Stimulated activated CD4-positive, alpha-beta T cell treated with anti-CD3 and anti-CD28 coated beads, Interleukin-2, amount 100 ng/mL, for 24 hours (primary cell): ENCODE data around the gene BSG.
"Not testable (repeated sequence)": the region's sequence is repeated elsewhere in the genome, so short reads cannot be mapped to it uniquely, and the experiment has no call there.

Experiments
- DNase-seq, 2 donors: peaks; one replicate each; pipeline ENCODE4 v3.0.0-alpha.2; 2020

The BSG gene

GRCh38 chr19:588741-589692, 16.6 kb downstream of the BSG start:
- DNase-seq = no peak

GRCh38 chr19:589693-590395, 17.4 kb downstream of the BSG start, which contains the start of gene HCN2:
Gene HCN2 (plus strand): TSS chr19:589881. CDS start chr19:589946, 65 bp downstream.
- no peak for DNase-seq

GRCh38 chr19:590396-590745, 18.0 kb downstream of the BSG start:
- peak in 1 of 2 donors; percentile 37 for DNase-seq

- no peak for DNase-seq
Measured at GRCh38 chr19:590750-591098, 18.3 kb downstream of the BSG start.

DNA sequence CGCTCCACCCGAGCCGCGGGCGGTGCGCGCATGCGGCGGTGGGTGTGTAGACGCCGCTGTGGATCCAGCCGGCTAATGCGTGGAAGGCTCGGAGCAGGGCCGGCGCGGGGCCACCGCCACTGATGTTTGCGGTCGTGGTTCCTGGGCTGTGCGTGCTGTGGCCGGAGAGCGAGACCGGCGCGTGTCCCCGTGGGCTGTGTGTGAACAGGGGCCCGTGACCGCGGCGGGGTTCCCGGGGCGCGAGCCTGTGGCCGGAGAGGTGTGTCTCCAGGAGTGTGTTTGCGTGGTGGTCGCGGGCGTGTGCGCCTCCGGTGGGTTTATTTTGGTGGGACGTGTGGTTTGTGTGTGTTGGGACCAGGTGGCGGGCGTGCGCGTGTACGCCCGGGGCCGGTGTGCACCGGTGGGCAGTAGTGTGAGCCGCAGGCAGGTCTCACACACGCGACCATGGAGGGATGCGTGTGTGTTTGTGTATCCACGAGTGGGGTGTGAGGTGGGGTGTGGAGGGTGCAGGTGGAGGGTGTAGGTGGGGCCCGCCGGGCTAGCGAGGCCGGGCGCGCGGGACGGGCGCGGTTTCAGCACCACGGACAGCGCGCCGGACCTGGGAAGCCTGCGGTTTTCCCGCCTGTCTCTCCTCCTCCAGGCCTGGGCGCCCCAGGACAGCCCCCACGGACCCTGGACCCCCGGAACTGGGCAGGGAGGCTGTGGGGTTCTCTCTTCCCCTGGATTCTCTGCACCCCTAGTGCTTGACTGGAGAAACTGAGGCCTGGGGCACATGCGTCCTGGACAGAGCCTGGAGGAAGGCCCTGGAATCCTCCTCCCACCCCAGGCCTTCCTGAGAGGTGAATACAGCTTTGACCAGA, 18.9 kb downstream of the BSG start:
- no peak for DNase-seq

DNA sequence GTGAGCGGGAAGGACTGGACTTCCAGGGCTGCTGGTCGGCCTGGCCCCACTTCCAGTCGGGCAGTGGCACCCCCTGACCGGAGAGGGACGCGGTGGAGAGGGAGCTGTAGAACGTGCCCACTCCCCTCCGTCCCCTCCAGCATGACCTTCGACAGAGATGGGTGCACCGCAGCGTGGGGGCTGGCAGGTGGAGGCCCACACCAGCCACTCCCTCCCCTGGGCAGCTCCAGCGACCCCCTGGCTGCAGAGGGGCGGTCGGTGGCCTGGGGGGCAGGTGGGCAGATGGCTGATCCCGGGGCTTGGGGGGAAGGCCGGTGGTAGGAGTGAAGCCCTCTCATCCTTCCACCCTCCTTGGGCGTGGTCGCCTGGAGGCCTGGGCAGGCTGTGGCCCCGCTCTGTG, 19.7 kb downstream of the BSG start:
- no peak for DNase-seq

GRCh38 chr19:593055-593454, 20.7 kb downstream of the BSG start:
- DNase-seq = no peak

DNA sequence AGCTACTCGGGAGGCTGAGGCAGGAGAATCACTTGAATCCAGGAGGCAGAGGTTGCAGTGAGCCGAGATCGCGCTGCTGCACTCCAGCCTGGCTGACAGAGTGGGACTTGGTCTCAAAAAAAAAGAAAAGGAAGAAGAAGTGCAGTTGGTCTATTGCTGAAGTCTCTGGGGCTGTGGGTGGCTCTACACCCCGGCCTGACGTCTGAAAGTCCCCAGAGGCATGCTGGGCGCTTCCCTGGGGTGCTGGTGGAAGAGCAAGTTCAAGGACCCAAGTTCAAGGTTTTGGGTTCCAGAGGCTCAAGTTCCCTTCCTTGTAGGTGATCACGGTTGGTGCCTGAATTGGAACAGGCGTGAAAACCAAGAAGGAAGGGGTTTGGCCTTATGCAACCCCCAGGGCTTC, 21.1 kb downstream of the BSG start:
- DNase-seq = no peak

DNA sequence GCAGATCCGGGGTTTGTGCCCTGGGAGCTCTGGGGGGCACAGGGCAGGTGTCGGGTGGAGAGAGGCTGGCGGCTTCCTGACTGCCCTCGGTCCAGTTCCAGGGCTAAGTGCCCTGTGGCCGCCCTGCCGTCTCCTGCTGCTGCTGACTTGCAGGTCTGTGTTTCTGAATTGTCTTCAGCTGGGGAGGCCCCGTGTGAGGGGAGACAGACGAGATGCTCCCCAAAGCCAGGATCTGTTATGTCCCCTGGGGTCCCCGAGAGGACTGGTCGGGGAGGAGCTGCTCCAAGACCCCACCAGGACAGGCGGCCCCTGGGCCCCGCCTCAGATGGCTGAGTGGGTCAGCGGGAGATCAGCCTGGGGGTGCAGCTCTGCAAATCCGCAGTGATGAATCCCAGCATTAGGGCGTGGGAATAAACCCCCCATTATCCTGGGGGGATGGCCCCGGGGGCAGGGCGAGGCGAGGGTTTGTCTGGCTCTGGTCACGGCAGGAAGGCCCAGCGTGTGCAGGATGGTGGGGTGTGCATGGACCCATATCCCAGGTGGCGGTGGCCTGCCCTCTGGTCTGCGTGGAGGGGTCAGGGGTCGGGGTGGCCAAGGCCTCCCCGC, 22.0 kb downstream of the BSG start:
- DNase-seq = no peak

DNA sequence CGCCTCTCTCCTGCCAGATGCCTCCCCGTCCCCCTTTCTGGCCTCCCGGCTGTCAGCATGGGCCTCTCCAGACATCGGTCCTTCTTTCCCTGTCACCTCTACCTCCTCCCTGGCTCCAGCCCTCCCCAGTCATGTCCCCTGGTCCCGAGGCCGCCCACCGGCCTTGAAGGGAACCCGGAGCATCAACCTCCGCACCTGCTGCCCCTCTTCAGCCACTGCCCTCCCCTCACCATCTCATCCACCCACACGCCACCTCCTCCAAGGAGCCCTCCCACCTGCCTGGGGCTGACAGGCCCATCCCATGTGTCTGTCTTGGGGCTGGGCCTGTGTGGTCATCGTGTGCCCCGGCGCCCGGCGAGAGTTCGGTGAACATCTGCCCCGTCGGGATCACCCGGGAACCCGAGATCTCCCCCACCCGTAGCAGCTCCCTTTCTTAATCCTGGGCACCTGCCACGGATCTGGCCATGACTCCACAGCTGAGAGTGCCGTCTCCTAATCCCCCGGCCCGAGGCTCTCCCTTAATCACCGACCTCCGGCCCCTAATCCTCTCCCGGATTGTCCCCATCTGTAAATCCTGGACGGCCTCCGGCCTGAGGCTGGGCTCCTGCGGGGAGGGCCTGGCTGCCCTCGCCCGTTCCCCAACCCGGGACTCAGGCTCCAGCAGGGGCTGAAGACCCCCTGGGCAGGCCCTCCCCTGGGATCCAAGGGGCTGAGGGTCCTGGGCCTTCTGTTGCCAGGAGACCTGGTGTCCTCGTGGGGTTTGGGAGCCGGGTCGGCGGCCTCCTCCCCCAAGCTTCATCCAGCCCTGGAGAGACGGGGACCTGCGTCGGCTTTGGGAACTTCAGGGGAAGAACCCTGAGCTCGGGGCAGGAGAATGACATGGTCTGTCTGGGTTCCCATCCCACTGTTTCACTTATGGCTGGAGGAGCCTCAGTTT, 23.2 kb downstream of the BSG start:
- DNase-seq = no peak

- DNase-seq = no peak
Measured at GRCh38 chr19:596263-596655, 23.9 kb downstream of the BSG start.

DNA sequence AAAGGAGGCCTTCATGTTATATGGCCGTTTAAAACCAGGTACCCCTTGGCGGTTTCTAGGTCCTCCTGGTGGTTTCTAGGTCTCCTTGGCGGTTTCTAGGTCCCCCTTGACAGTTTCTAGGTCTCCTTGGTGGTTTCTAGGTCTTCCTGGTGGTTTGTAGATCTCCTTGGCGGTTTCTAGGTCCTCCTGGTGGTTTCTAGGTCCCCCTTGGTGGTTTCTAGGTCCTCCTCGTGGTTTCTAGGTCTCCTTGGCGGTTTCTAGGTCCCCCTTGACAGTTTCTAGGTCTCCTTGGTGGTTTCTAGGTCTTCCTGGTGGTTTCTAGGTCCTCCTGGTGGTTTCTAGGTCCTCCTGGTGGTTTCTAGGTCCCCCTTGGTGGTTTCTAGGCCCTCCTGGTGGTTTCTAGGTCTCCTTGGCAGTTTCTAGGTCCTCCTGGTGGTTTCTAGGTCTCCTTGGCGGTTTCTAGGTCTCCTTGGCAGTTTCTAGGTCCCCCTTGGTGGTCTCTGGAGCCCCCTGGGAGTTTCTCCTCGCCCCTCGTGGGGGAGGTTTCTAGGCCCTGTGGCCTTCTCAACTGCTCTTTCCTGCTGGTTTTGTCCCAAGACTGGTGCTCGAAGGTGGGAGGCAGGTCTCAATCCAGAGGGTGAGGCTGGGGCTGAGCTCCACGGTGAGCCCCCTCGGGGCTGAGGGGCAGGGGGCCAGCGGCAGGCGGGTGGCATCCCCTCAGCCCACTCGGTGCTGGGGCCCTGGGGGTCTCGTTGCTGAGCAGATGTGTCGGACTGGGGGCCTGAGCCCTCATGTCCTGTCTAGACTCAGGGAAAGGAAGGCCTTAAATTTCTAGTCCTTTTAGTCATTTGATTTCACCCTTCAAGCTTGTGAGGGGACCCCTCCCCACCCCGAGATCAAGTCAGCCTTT, 25.3 kb downstream of the BSG start:
- DNase-seq = no peak

DNA sequence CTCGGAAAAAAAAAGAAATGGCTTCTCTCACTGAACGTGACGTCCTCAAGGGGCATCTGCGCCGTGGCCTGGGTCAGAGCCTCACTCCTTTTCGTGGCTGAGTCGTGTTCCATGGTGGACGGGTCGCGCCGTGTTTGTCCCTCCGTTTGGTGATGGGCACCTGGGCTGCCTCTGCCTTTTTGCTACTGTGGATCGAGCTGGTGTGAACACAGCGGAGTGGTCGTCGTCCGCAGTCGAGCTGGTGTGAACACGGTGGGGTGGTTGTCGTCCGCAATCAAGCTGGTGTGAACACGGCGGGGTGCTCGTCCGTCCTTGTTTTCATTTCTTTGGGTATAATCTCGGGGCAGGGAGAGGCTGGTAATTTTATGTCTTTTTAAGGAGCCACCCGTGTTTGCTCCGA, 28.9 kb downstream of the BSG start:
- DNase-seq = no peak

DNA sequence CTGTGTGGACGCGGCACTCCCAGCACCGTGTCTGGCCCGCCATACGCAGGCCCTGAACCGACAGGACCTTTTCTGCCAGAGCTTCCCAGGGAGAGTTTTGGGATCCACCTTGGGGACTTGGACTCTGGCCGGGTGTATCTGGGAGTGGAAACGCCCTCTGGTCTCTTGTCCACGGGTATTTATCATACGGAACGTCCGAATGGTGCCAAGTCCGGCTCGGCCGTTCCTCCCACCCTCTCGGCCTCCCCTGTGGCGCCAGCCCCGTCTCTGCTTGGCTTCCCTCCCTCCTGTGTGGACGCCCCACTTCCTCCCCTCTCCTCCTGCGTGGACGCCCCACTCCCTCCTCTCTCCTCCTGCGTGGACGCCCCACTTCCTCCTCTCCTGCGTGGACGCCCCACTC, 29.4 kb downstream of the BSG start:
- no peak for DNase-seq

DNA sequence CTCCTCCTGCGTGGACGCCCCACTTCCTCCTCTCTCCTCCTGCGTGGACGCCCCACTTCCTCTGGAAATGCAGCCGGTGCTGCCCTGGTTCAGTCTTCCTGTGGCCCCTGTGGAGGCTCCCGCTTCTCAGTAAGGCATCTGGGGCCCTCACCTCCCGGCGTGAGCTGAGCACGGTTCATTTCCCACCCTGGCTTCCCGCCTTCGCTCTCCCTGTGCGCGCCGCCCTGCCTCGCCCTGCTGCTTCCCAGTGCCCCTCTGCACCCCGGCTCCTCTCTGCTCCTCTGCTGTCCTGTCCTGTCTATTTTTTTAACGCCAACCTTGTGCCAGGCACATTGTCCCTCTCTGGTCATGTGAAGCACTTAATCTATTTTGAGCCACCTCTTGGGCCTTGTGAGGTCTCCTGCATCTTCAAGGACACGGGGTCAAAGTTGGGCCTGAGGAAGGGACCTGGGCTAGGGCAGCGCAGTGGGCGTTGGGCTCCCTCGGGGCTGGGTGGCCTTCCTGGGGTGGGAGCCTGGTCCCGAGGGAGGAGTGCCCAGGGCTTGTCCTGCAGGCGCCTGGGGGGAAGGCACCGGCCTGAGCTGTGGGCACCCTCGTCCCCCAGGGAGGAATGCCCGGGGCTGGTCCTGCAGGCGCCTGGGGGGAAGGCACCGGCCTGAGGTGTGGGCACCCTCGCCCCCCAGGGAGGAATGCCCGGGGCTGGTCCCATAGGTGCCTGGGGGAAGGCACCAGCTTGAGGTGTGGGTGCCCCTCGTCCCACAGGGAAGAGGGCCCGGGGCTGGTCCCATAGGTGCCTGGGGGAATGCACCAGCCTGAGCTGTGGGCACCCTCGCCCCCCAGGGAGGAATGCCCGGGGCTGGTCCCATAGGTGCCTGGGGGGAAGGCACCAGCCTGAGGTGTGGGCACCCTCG, 30.2 kb downstream of the BSG start:
- no peak for DNase-seq

DNA sequence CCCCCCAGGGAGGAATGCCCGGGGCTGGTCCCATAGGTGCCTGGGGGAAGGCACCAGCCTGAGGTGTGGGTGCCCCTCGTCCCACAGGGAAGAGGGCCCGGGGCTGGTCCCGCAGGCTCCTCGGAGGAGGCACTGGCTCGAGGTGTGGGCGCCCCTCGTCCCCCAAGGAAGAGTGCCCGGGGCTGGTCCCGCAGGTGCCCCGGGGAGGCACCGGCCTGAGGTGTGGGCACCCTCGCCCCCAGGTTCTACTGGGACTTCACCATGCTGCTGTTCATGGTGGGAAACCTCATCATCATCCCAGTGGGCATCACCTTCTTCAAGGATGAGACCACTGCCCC, 30.9 kb downstream of the BSG start:
- DNase-seq = not testable (repeated sequence)

DNA sequence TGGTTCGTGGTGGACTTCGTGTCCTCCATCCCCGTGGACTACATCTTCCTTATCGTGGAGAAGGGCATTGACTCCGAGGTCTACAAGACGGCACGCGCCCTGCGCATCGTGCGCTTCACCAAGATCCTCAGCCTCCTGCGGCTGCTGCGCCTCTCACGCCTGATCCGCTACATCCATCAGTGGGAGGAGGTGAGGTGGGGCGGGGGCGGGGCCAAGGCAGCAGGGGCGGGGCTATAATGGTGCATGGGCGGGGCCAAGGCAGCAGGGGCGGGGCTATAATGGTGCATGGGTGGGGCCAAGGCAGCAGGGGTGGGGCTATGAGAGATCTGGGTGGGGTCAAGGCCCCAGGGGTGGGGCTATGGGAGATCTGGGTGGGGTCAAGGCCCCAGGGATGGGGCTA, 31.4 kb downstream of the BSG start:
- not testable (repeated sequence) for DNase-seq

GRCh38 chr19:604355-604754, 32.0 kb downstream of the BSG start:
- peak; percentile 46 to 66 for DNase-seq
